ENCODE measurements around the gene RELL1.

Gene RELL1

GRCh38 chr4:37567836-37568235 is 118.3 kb downstream of the RELL1 start:
- ChIA-PET POLR2A (no interaction called here), CTCF (interaction anchor here (0.7 to 3.7 kb wide), 2 partner anchors 114 to 715 kb away, joined by 3 to 25 read pairs; a partner anchor contains a TSS)
- DNase-seq (ENCODE audit: extremely low spot score): no peak
- TF ChIP-seq BHLHE40 (IDR thresholded peaks at IDR 0.05; ENCODE audit: borderline replicate concordance) (no peak), NFRKB (IDR thresholded peaks at IDR 0.05) (no peak), ARNT (IDR thresholded peaks at IDR 0.05) (no peak), L3MBTL2 (conservative IDR thresholded peaks at IDR 0.05) (no peak), FOXM1 (IDR thresholded peaks at IDR 0.05; ENCODE audit: borderline replicate concordance) (no peak), FOXK2 (IDR thresholded peaks at IDR 0.05) (no peak)

GRCh38 chr4:37562592-37562991 is 123.6 kb downstream of the RELL1 start:
- no peak for TF ChIP-seq HDGF (IDR thresholded peaks at IDR 0.05; ENCODE audit: borderline replicate concordance)
- TF ChIP-seq NFRKB (IDR thresholded peaks at IDR 0.05): no peak
- no peak for TF ChIP-seq ELF4 (IDR thresholded peaks at IDR 0.05)
- no peak for TF ChIP-seq BHLHE40 (IDR thresholded peaks at IDR 0.05; ENCODE audit: borderline replicate concordance)
- no peak for TF ChIP-seq PKNOX1 (IDR thresholded peaks at IDR 0.05)
- no peak for TF ChIP-seq ZNF384 (IDR thresholded peaks at IDR 0.05)
- TF ChIP-seq CTBP1 (IDR thresholded peaks at IDR 0.05; ENCODE audit: borderline replicate concordance): no peak
- TF ChIP-seq TARDBP (IDR thresholded peaks at IDR 0.05): no peak
- ChIA-PET CTCF (interaction anchor here (0.6 kb wide), 1 partner anchor 40 kb away, joined by 3 read pairs; no protein-coding TSS in a partner anchor), POLR2A (no interaction called here)
- DNase-seq (ENCODE audit: extremely low spot score): no peak

GRCh38 chr4:37561803-37562207 is 124.4 kb downstream of the RELL1 start:
- DNase-seq (ENCODE audit: extremely low spot score): no peak
- no peak for TF ChIP-seq FOXK2 (IDR thresholded peaks at IDR 0.05)
- TF ChIP-seq L3MBTL2 (conservative IDR thresholded peaks at IDR 0.05): no peak
- no peak for TF ChIP-seq LEF1 (IDR thresholded peaks at IDR 0.05; ENCODE audit: borderline replicate concordance)
- TF ChIP-seq PKNOX1 (IDR thresholded peaks at IDR 0.05): no peak
- TF ChIP-seq NFRKB (IDR thresholded peaks at IDR 0.05): no peak
- TF ChIP-seq ELF4 (IDR thresholded peaks at IDR 0.05): no peak
- no peak for TF ChIP-seq SP1 (IDR thresholded peaks at IDR 0.05)
- TF ChIP-seq ARNT (IDR thresholded peaks at IDR 0.05): no peak
- no peak for TF ChIP-seq ZNF384 (IDR thresholded peaks at IDR 0.05)
- CTCF ChIA-PET: interaction anchor here (0.8 kb wide), 1 partner anchor 109 kb away, joined by 3 read pairs; a partner anchor contains a TSS
- POLR2A ChIA-PET: no interaction called here

- TF ChIP-seq FOXK2 (IDR thresholded peaks at IDR 0.05): no peak
- TF ChIP-seq PKNOX1 (IDR thresholded peaks at IDR 0.05): no peak
- no peak for TF ChIP-seq SP1 (IDR thresholded peaks at IDR 0.05)
- no peak for TF ChIP-seq CTBP1 (IDR thresholded peaks at IDR 0.05; ENCODE audit: borderline replicate concordance)
- no peak for TF ChIP-seq TARDBP (IDR thresholded peaks at IDR 0.05)
- TF ChIP-seq LEF1 (IDR thresholded peaks at IDR 0.05; ENCODE audit: borderline replicate concordance): no peak
- TF ChIP-seq ELF4 (IDR thresholded peaks at IDR 0.05): no peak
- no peak for TF ChIP-seq FOXA1 (IDR thresholded peaks at IDR 0.05)
- no peak for TF ChIP-seq HDGF (IDR thresholded peaks at IDR 0.05; ENCODE audit: borderline replicate concordance)
- no peak for TF ChIP-seq L3MBTL2 (conservative IDR thresholded peaks at IDR 0.05)
- TF ChIP-seq SUZ12 (IDR thresholded peaks at IDR 0.05): no peak
- no peak for TF ChIP-seq NFRKB (IDR thresholded peaks at IDR 0.05)
- no peak for TF ChIP-seq ZNF384 (IDR thresholded peaks at IDR 0.05)
- no peak for TF ChIP-seq ARNT (IDR thresholded peaks at IDR 0.05)
- no peak for TF ChIP-seq BHLHE40 (IDR thresholded peaks at IDR 0.05; ENCODE audit: borderline replicate concordance)
- CTCF ChIA-PET: interaction anchor here (0.8 kb wide), 1 partner anchor 108 kb away, joined by 3 read pairs; a partner anchor contains a TSS
- DNase-seq (ENCODE audit: extremely low spot score): no peak
- POLR2A ChIA-PET: no interaction called here
Observed at GRCh38 chr4:37561196-37561802, 124.9 kb downstream of the RELL1 start.
